Esophagus mucosa (tissue), 1 donor: ENCODE measurements around the gene MEIS3. TPM values are rescaled to one million over a fixed set of nuclear protein-coding genes. Genes with fewer than 3 reads are reported as not detected.

ENCODE experiments used
- ATAC-seq: fragments of 200-7000 bp; cut with Tn5 transposase; one replicate; pipeline ENCODE4 v1.9.1; 2020
- total RNA-seq: library from RNA; stranded (reverse); gene quantifications from one replicate; pipeline ENCODE4 v1.2.4, GENCODE V29; 2023
- donor health status: DM: yes; HTN: yes; CAD: no.

Gene MEIS3
- total RNA-seq, 1 donor from 2014 or later: 0.64 TPM

GRCh38 chr19:47356900-47357299, 62.4 kb downstream of the MEIS3 start:
- ATAC-seq: no peak

DNA sequence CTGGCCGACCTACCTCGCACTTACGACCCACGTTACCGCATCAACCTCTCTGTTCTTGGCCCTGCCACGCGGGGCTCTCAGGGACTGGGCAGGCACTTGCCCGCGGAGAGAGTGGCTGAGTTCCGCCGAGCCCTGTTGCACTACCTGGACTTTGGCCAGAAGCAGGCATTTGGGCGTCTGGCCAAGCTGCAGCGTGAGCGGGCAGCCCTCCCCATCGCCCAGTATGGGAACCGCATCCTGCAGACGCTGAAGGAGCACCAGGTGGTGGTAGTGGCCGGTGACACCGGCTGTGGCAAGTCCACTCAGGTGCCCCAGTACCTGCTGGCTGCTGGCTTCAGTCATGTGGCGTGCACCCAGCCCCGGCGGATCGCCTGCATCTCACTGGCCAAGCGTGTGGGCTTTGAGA, 66.0 kb downstream of the MEIS3 start:
- ATAC-seq: no peak

Other genes starting within 250 kb of the MEIS3 start
- 1.6 TPM for gene BBC3, start 188.3 kb downstream of the MEIS3 start, total RNA-seq
- gene CCDC9, start 163.0 kb downstream of the MEIS3 start, total RNA-seq: 14.6 TPM
- gene INAFM1, start 144.6 kb downstream of the MEIS3 start, total RNA-seq: 7.3 TPM
- 1.1 TPM for gene C5AR1, start 109.7 kb downstream of the MEIS3 start, total RNA-seq
- 1.7 TPM for gene C5AR2, start 87.4 kb downstream of the MEIS3 start, total RNA-seq
- 7.9 TPM for gene DHX34, start 70.2 kb downstream of the MEIS3 start, total RNA-seq
- 0.12 TPM for gene SLC8A2, start 52.4 kb upstream of the MEIS3 start, total RNA-seq
- gene KPTN, start 64.7 kb upstream of the MEIS3 start, total RNA-seq: 9.8 TPM
- gene NAPA, start 95.5 kb upstream of the MEIS3 start, total RNA-seq: 96.2 TPM
- gene ZNF541, start 153.6 kb upstream of the MEIS3 start, total RNA-seq: 0.08 TPM
- 7.9 TPM for gene BICRA, start 189.6 kb upstream of the MEIS3 start, total RNA-seq